Neural cell (in vitro differentiated cells): ENCODE results near the gene MED13.

Source experiments
- EP300 ChIP-seq: fragments of 450-650 bp; conservative IDR thresholded peaks from 2 replicates; pipeline ENCODE4 v1.6.1; 2014; ENCODE audit warnings: antibody characterized with exemption, mild to moderate bottlenecking, moderate library complexity; ENCODE audit not compliant: poor library complexity, severe bottlenecking
- EZH2 ChIP-seq: fragments of 200-600, 300-800 bp; shearing (Covaris generic), sonication (generic); IDR thresholded peaks from 2 replicates; pipeline ENCODE4 v1.6.1; 2014; ENCODE audit warnings: antibody characterized with exemption, low read length, borderline replicate concordance, mild to moderate bottlenecking; ENCODE audit not compliant: insufficient read depth, poor library complexity, severe bottlenecking
- MXI1 ChIP-seq: fragments of 450-650 bp; conservative IDR thresholded peaks from 2 replicates; pipeline ENCODE4 v1.6.1; 2014; ENCODE audit warnings: antibody characterized with exemption, mild to moderate bottlenecking; ENCODE audit not compliant: poor library complexity, severe bottlenecking
- POLR2AphosphoS5 ChIP-seq: IDR thresholded peaks from 2 replicates; pipeline ENCODE4 v1.6.1; 2012
- RAD21 ChIP-seq: fragments of 450-650 bp; conservative IDR thresholded peaks from 2 replicates; pipeline ENCODE4 v1.6.1; 2014; ENCODE audit warnings: antibody characterized with exemption, mild to moderate bottlenecking, moderate library complexity
- SMC3 ChIP-seq: fragments of 450-650 bp; conservative IDR thresholded peaks from 2 replicates; pipeline ENCODE4 v1.6.1; 2014; ENCODE audit warnings: antibody characterized with exemption, mild to moderate bottlenecking, moderate library complexity; ENCODE audit not compliant: poor library complexity
- TAF1 ChIP-seq: IDR thresholded peaks from 2 replicates; pipeline ENCODE4 v1.6.1; 2012; ENCODE audit warnings: low read depth
- TF ChIP-seq, protein P1 (sequence below): fragments of 450-650 bp; IDR thresholded peaks from 2 replicates; pipeline ENCODE4 v1.5.1; 2014; ENCODE audit warnings: antibody characterized with exemption, mild to moderate bottlenecking, moderate library complexity; ENCODE audit not compliant: poor library complexity, severe bottlenecking

DNA sequence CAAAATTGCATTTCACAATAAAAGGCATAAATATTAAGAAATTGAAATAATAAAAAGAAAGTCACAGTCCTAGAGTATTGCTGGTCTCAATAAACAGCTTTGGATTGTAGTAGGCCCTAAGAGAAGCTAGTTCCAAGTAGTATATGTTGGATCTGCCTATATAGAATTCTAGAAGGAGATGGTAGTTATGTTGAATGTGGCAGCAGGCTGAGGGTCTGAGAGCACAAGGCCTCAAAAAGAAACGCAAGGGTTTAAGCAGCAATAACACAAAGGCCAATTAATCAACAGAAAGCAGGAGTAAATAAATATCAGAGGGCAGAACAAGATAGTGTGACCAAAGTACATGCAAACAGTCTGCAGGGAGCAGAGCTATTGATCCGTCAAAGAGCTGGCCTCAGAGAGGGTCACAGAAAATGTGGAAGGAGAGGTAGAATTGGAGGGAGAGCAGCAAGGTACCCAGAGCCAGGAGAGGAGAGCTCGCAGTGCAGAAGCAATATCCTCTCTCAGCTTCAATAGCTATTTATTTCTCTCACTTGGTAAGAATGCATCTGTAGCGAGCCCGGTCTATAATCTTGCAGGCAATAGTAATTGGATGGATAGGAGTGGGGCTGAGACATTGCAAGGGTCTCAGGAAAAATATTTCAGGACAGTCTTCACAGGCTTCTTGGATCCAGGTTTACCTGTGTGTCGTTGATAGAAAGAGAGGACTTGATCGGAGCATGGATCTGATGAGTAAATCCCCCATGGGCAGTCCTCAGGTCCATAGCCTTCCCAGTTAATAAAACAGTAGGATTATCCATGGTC is 25.1 kb upstream of the MED13 start:
- no peak for TF ChIP-seq MXI1
- no peak for TF ChIP-seq TAF1
- TF ChIP-seq, protein P1, sequence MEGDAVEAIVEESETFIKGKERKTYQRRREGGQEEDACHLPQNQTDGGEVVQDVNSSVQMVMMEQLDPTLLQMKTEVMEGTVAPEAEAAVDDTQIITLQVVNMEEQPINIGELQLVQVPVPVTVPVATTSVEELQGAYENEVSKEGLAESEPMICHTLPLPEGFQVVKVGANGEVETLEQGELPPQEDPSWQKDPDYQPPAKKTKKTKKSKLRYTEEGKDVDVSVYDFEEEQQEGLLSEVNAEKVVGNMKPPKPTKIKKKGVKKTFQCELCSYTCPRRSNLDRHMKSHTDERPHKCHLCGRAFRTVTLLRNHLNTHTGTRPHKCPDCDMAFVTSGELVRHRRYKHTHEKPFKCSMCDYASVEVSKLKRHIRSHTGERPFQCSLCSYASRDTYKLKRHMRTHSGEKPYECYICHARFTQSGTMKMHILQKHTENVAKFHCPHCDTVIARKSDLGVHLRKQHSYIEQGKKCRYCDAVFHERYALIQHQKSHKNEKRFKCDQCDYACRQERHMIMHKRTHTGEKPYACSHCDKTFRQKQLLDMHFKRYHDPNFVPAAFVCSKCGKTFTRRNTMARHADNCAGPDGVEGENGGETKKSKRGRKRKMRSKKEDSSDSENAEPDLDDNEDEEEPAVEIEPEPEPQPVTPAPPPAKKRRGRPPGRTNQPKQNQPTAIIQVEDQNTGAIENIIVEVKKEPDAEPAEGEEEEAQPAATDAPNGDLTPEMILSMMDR, result no peak
- no peak for TF ChIP-seq RAD21
- no peak for TF ChIP-seq EP300
- no peak for TF ChIP-seq EZH2
- no peak for TF ChIP-seq POLR2AphosphoS5
- TF ChIP-seq SMC3, result no peak
